Adrenal gland (tissue), 5 donors: ENCODE data around the gene NHERF2.

Experiments
- POLR2A ChIP-seq, 2 donors: fragments of 450-650 bp; IDR thresholded peaks; one replicate each; pipeline ENCODE4 v1.6.1; 2017; ENCODE audit warnings: antibody characterized with exemption in 2 of 2, mild to moderate bottlenecking in 2 of 2, moderate library complexity in 1 of 2
- TF ChIP-seq, protein P1 (sequence below), 6 experiments: fragments of 450-650 bp in 4 of 6; fragments of 200-600 bp in 2 of 6; sonication (generic) in 1 of 6; IDR thresholded peaks; 1 replicate in 5 of 6; 2 replicates in 1 of 6; pipeline versions ENCODE4 v1.5.1 to v1.8.0; 2016 to 2021; ENCODE audit warnings: antibody characterized with exemption in 6 of 6, mild to moderate bottlenecking in 2 of 6, moderate library complexity in 1 of 6
- donor health status: DM: no; HTN: no; CAD: no.

DNA sequence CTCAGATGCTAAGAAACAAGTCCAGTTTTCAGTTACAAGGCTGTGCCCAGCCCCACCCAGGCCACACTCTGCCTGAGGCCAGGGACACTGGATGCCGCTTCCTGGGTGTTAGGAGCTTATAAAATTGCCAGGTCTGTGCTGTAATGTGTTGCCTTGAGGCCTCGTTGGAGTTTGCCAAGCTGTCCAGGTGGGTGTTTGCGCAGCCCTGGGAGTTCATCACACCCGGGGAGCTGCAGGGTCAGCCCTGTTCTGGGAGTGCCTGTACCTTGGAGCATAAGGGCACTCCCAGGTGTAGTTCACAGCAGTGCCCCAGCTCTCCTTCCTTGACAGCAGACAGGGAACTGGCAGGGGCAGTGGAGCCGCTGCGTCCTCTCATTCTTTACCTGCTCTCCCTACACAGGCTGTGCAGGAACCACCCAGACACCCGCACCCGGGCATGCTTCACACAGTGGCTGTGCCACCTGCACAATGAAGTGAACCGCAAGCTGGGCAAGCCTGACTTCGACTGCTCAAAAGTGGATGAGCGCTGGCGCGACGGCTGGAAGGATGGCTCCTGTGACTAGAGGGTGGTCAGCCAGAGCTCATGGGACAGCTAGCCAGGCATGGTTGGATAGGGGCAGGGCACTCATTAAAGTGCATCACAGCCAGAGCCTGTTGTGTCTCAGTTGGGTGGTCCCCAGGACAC is 41.1 kb upstream of the NHERF2 start:
- no peak for TF ChIP-seq POLR2A (IDR thresholded peaks at IDR 0.05)
- TF ChIP-seq, protein P1, sequence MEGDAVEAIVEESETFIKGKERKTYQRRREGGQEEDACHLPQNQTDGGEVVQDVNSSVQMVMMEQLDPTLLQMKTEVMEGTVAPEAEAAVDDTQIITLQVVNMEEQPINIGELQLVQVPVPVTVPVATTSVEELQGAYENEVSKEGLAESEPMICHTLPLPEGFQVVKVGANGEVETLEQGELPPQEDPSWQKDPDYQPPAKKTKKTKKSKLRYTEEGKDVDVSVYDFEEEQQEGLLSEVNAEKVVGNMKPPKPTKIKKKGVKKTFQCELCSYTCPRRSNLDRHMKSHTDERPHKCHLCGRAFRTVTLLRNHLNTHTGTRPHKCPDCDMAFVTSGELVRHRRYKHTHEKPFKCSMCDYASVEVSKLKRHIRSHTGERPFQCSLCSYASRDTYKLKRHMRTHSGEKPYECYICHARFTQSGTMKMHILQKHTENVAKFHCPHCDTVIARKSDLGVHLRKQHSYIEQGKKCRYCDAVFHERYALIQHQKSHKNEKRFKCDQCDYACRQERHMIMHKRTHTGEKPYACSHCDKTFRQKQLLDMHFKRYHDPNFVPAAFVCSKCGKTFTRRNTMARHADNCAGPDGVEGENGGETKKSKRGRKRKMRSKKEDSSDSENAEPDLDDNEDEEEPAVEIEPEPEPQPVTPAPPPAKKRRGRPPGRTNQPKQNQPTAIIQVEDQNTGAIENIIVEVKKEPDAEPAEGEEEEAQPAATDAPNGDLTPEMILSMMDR (IDR thresholded peaks at IDR 0.05) = no peak
